ENCODE data around the gene FMN1.

- no peak for TF ChIP-seq RAD21 (IDR thresholded peaks at IDR 0.05 in 1 of 2, conservative IDR thresholded peaks at IDR 0.05 in 1 of 2; ENCODE audit: low read depth in 2 of 2, low read length in 2 of 2)
- no peak for TF ChIP-seq MAX (IDR thresholded peaks at IDR 0.05)
- TF ChIP-seq CTCF (IDR thresholded peaks at IDR 0.05; ENCODE audit: control extremely low read depth in 1 of 3, insufficient read depth in 1 of 3, low read depth in 1 of 3, low read length in 3 of 3), result no peak
Observed at GRCh38 chr15:32732574-32733157, 461.8 kb downstream of the FMN1 start.
